IMR-90 (cell line): ENCODE measurements around the gene TM4SF4. TPM values are rescaled to one million over a fixed set of nuclear protein-coding genes. Genes with fewer than 3 reads are reported as not detected.

Source experiments
- microRNA-seq, 2 experiments: library from miRNA; stranded (forward) in 1 of 2; unstranded in 1 of 2; fragments of 10-50 nt in 1 of 2; fragments of <30 nt in 1 of 2; gene quantifications in 1 of 2; microRNA quantifications in 1 of 2; one replicate each; pipeline versions ENCODE3 to v1.1.0; 2013 to 2020; ENCODE audit not compliant: insufficient read depth in 1 of 2, insufficient read length in 1 of 2, unreplicated experiment in 1 of 2
- polyA plus RNA-seq, 3 experiments: library from polyadenylated mRNA; depleted of rRNA; stranded (reverse); fragments of >200 nt; gene quantifications; 2 replicates each; pipeline ENCODE4 v1.2.3, GENCODE V29; 2012; ENCODE audit warnings: low replicate concordance in 1 of 3
- small RNA-seq, 5 experiments: library from RNA; depleted of rRNA; stranded (forward); fragments of <200 nt; gene quantifications; one replicate each; pipeline ENCODE3, GENCODE V24; 2012
- total RNA-seq: library from RNA; depleted of rRNA; stranded (reverse); fragments of >200 nt; gene quantifications from 2 replicates; pipeline ENCODE4 v1.2.3, GENCODE V29; 2012; rRNA removed

The TM4SF4 gene
- total and polyA plus RNA-seq, 2 of the 4 experiments (the other 2 are of a cell fraction), result 0.60 to 1.6 TPM

Small RNA genes lying within 50 kb of the gene (microRNA-seq; reads per million reads assigned to microRNA genes)
- gene AC108751.2 (ENCODE audit: insufficient read depth, insufficient read length) (not detected), gene RNU6-1098P (ENCODE audit: insufficient read depth, insufficient read length) (not detected)

Small RNA genes lying within 50 kb of the gene (small RNA-seq; reads per million reads assigned to genes)
- gene AC108751.2 (0 reads per million in 5 experiments), gene RNU6-1098P (0 to 0.08 (median 0) reads per million in 5 experiments)

Other genes starting within 250 kb of the TM4SF4 start
- gene TM4SF18, start 141.1 kb upstream of the TM4SF4 start, total RNA-seq, result under 0.01 TPM in 1 of 2 replicates, not detected in the other
- not detected in 2 replicates for gene TM4SF18, start 141.1 kb upstream of the TM4SF4 start, polyA plus RNA-seq (2012; rRNA removed)
- 232 and 366 TPM in 2 replicates for gene TM4SF1, start 97.0 kb upstream of the TM4SF4 start, total RNA-seq
- 302 and 364 TPM in 2 replicates for gene TM4SF1, start 97.0 kb upstream of the TM4SF4 start, polyA plus RNA-seq (2012; rRNA removed)
- 30.3 and 38.9 TPM in 2 replicates for gene WWTR1, start 183.3 kb downstream of the TM4SF4 start, total RNA-seq
- gene WWTR1, start 183.3 kb downstream of the TM4SF4 start, polyA plus RNA-seq (2012; rRNA removed), result 65.3 and 66.9 TPM in 2 replicates